Activated CD4-positive, alpha-beta T cell treated with anti-CD3 and anti-CD28 coated beads for 36 hours (primary cell): ENCODE measurements around the gene NUDT14. TPM values are rescaled to one million over a fixed set of nuclear protein-coding genes. Genes with fewer than 3 reads are reported as not detected.

Experiments
- ATAC-seq: fragments of 200-7000 bp; cut with Tn5 transposase; one replicate; pipeline ENCODE4 v1.10.0; 2021; ENCODE audit warnings: mild to moderate bottlenecking, moderate library complexity
- CTCF ChIA-PET: fragments of 350-600 bp; sonication (Branson Sonifier 250); formaldehyde crosslinking; loops from one replicate; lab custom pipeline; 2021; ENCODE audit warnings: antibody characterized with exemption; lab: Charles Lee
- POLR2A ChIA-PET: fragments of 350-600 bp; sonication (Branson Sonifier 250); formaldehyde crosslinking; loops from one replicate; lab custom pipeline; 2021; ENCODE audit warnings: antibody characterized with exemption, inconsistent platforms; lab: Charles Lee
- DNase-seq: peaks from one replicate; pipeline ENCODE4 v3.0.0-alpha.2; 2020
- H3K27ac Mint-ChIP-seq: one replicate; pipeline ENCODE4 v1.8.0; 2021; ENCODE audit warnings: mixed read lengths
- H3K27me3 Mint-ChIP-seq: one replicate; pipeline ENCODE4 v1.8.0; 2021; ENCODE audit warnings: mixed read lengths
- H3K36me3 Mint-ChIP-seq: one replicate; pipeline ENCODE4 v1.8.0; 2021; ENCODE audit warnings: low read depth, mixed read lengths
- H3K4me1 Mint-ChIP-seq: one replicate; pipeline ENCODE4 v1.8.0; 2021; ENCODE audit warnings: mixed read lengths
- H3K4me3 Mint-ChIP-seq: one replicate; pipeline ENCODE4 v1.8.0; 2021; ENCODE audit warnings: mild to moderate bottlenecking, moderate library complexity, mixed read lengths
- H3K9me3 Mint-ChIP-seq: one replicate; pipeline ENCODE4 v1.8.0; 2021; ENCODE audit warnings: low read depth, mixed read lengths
- intact Hi-C, 2 experiments: fragments of 100-400 bp; cut with DNase I in 1 of 2; cut with micrococcal nuclease in 1 of 2; formaldehyde crosslinking; loops; one replicate each; pipeline versions ENCODE4 v1.14.2 to v1.15.1; 2022 to 2024; cut with DNase I, micrococcal nuclease
- total RNA-seq, 2 experiments: library from RNA; stranded (reverse); gene quantifications; one replicate each; pipeline ENCODE4 v1.2.3, GENCODE V29; 2021

Gene NUDT14
- total RNA-seq, 2 experiments from 2014 or later: 12.3 to 13.5 TPM

- intact Hi-C loops: no loop called here
- Mint-ChIP-seq H3K27ac (no peak overlapping the region), H3K36me3 (peaks cover 6% of the 10 kb centered on the region), H3K4me1 (no peaks in the 10 kb centered on the region), H3K4me3 (no peak overlapping the region), H3K9me3 (no peaks in the 10 kb centered on the region), H3K27me3 (no peaks in the 10 kb centered on the region)
- no peak for DNase-seq
- POLR2A ChIA-PET: no interaction called here
- ATAC-seq: no peak
- CTCF ChIA-PET: interaction anchor here (0.6 kb wide), 1 partner anchor 582 kb away, joined by 3 read pairs; no protein-coding TSS in a partner anchor
Measured at GRCh38 chr14:105210266-105211025, 29.3 kb upstream of the NUDT14 start.

GRCh38 chr14:105209646-105210045 is 28.5 kb upstream of the NUDT14 start:
- no peak overlapping the region for H3K27ac Mint-ChIP-seq
- DNase-seq: no peak
- H3K36me3 Mint-ChIP-seq: no peaks in the 10 kb centered on the region
- CTCF ChIA-PET: no interaction called here
- no peak for ATAC-seq
- POLR2A ChIA-PET: no interaction called here
- H3K9me3 Mint-ChIP-seq: no peaks in the 10 kb centered on the region
- H3K4me3 Mint-ChIP-seq: no peak overlapping the region
- intact Hi-C loops: no loop called here
- no peaks in the 10 kb centered on the region for H3K27me3 Mint-ChIP-seq
- no peaks in the 10 kb centered on the region for H3K4me1 Mint-ChIP-seq

- CTCF ChIA-PET: no interaction called here
- no peak overlapping the region for H3K27ac Mint-ChIP-seq
- H3K9me3 Mint-ChIP-seq: no peaks in the 10 kb centered on the region
- no peaks in the 10 kb centered on the region for H3K27me3 Mint-ChIP-seq
- ATAC-seq (no peak), DNase-seq (no peak)
- no peak overlapping the region for H3K4me3 Mint-ChIP-seq
- POLR2A ChIA-PET: no interaction called here
- H3K4me1 Mint-ChIP-seq: peaks cover under 1% of the 10 kb centered on the region
- intact Hi-C loops: no loop called here
- no peaks in the 10 kb centered on the region for H3K36me3 Mint-ChIP-seq
Measured at GRCh38 chr14:105209091-105209490, 28.0 kb upstream of the NUDT14 start.

DNA sequence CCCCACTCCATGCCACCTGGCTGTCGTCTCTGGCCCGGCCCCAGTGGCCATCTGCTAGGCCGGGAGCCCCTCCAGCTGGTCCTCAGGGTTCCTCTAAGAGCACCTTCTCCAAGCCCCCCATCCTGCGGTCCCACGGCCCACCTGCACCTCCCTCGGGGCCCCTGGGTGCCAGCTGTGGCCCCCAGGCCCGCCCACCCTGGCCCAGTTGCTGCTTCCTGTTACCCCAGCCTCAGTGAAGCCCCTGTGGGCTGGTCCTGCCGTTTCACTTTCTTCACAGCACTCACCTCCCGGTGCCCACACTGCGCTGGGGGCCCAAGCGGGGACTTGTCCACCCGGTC is 27.6 kb upstream of the NUDT14 start:
- CTCF ChIA-PET: interaction anchor here (0.6 kb wide), 1 partner anchor 38 kb away, joined by 3 read pairs; no protein-coding TSS in a partner anchor
- Mint-ChIP-seq H3K4me3 (no peak overlapping the region), H3K4me1 (peaks cover 1% of the 10 kb centered on the region), H3K27me3 (no peaks in the 10 kb centered on the region), H3K36me3 (no peaks in the 10 kb centered on the region), H3K9me3 (no peaks in the 10 kb centered on the region), H3K27ac (no peak overlapping the region)
- no peak for DNase-seq
- ATAC-seq: no peak
- intact Hi-C loops: no loop called here
- POLR2A ChIA-PET: no interaction called here

DNA sequence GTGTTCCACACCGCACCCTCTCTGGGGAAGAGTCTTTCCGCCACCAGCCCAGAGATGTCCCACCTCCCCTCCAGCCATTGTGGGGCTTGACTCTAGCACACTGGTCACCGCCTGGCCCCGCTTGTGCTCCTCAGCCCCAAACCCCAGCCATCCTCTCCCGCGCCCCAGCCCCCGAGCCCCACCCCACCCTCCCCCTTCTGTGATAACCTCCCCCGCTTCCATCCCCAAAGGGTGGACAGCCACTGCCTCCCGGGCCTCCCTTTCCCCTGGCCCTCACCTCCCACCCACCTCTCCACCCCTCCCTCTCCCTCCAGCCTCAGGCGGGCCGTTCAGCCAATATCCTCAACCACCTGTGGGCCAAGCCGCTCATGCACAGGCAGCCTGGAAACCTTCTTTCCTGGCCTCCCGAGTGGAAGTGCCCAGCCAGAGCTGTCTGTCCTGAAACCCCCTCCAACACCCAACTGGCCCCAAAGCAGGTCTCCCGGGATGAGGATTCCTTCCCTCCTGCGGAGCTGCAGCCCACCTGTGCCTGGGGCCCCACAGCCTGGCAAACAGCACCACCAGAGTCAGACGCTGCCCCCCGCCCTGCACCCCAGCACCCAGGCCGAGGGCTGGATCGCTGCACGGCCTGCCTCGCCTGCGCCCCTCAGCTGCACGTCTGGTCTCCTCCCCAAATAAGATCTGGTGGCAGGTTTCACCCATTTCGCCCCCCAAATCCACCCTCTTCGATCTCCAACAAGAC is 27.1 kb upstream of the NUDT14 start:
- ATAC-seq: no peak
- peaks cover 1% of the 10 kb centered on the region for H3K4me1 Mint-ChIP-seq
- no peak overlapping the region for H3K27ac Mint-ChIP-seq
- H3K9me3 Mint-ChIP-seq: no peaks in the 10 kb centered on the region
- POLR2A ChIA-PET: no interaction called here
- H3K4me3 Mint-ChIP-seq: no peak overlapping the region
- no peak for DNase-seq
- no peaks in the 10 kb centered on the region for H3K36me3 Mint-ChIP-seq
- CTCF ChIA-PET: interaction anchor here (0.6 kb wide), 2 partner anchors 39 to 131 kb away, joined by 3 read pairs; no protein-coding TSS in a partner anchor
- H3K27me3 Mint-ChIP-seq: no peaks in the 10 kb centered on the region
- intact Hi-C loops: no loop called here

DNA sequence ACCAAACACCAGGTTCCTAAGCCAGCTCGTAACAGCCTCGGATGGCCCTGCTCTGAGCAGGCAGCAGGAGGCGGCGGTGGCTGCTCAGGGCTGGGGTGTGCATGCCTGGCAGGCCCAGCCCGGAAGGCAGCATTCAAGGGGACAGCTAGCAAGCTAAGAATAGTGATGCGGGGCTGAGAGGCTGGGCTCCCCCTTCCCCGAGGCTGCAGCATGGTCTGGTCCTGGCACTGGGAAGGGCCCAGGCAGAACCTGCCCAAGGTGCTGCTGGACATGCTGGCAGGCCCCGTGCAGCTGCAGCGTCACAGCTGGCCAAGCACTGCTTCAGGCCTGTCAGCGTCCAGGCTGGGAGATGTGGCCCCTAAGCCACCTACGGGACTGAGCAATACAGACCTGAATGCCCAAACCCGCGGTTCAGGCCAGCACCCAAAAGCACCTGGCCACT is 26.4 kb upstream of the NUDT14 start:
- POLR2A ChIA-PET: interaction anchor here (0.5 kb wide), 1 partner anchor 225 kb away, joined by 3 read pairs; no protein-coding TSS in a partner anchor
- no peaks in the 10 kb centered on the region for H3K9me3 Mint-ChIP-seq
- DNase-seq: peak; percentile 35
- ATAC-seq: no peak
- CTCF ChIA-PET: interaction anchor here (0.6 kb wide), 1 partner anchor 131 kb away, joined by 3 read pairs; no protein-coding TSS in a partner anchor
- no peak overlapping the region for H3K27ac Mint-ChIP-seq
- H3K36me3 Mint-ChIP-seq: no peaks in the 10 kb centered on the region
- H3K4me3 Mint-ChIP-seq: no peak overlapping the region
- intact Hi-C loops: no loop called here
- H3K27me3 Mint-ChIP-seq: no peaks in the 10 kb centered on the region
- peaks cover 1% of the 10 kb centered on the region for H3K4me1 Mint-ChIP-seq

GRCh38 chr14:105206873-105207272 is 25.8 kb upstream of the NUDT14 start:
- Mint-ChIP-seq H3K36me3 (no peaks in the 10 kb centered on the region), H3K9me3 (no peaks in the 10 kb centered on the region), H3K4me3 (no peak overlapping the region), H3K4me1 (peaks cover 4% of the 10 kb centered on the region), H3K27me3 (no peaks in the 10 kb centered on the region), H3K27ac (no peak overlapping the region)
- CTCF ChIA-PET: no interaction called here
- POLR2A ChIA-PET: interaction anchor here (0.5 kb wide), 1 partner anchor 225 kb away, joined by 3 read pairs; no protein-coding TSS in a partner anchor
- intact Hi-C loops: no loop called here
- DNase-seq: no peak
- no peak for ATAC-seq

DNA sequence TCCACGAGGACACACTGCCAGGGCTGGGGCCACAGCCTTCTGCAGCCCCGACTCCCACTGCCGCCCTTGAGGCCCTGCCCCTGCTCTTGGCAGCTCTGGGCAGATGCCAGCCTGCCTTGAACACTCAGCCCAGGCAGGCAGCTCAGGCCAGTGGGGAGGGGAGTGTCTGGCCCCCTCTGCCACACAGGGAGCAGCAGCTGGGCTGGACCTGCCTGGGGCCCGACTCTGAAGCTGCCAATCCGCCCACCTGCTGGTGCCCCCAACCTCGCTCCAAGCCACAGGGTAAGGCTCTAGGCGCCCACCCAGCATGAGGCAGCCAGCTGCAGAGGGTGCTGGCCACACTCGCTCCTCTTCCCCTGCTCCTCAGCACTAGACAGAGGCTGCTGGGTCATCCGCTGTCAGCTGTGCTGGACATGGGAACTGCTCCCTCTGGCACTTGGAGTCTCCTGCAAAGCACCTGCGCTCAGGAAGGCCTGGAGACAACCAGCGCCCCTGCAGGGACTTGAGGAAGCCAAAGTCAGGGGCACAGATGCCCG is 24.6 kb upstream of the NUDT14 start:
- POLR2A ChIA-PET: no interaction called here
- intact Hi-C loops: no loop called here
- CTCF ChIA-PET: no interaction called here
- Mint-ChIP-seq H3K27ac (no peak overlapping the region), H3K27me3 (peaks cover 2% of the 10 kb centered on the region), H3K4me3 (no peak overlapping the region), H3K4me1 (peaks cover 7% of the 10 kb centered on the region), H3K36me3 (no peaks in the 10 kb centered on the region), H3K9me3 (no peaks in the 10 kb centered on the region)
- DNase-seq (no peak), ATAC-seq (no peak)

GRCh38 chr14:105204931-105205672 is 24.0 kb upstream of the NUDT14 start:
- intact Hi-C loops: loop anchor here in 1 of 2 experiments (5.0 kb wide), 1 partner anchor 113 kb away; no protein-coding TSS in a partner anchor
- CTCF ChIA-PET: no interaction called here
- no peaks in the 10 kb centered on the region for H3K9me3 Mint-ChIP-seq
- no peaks in the 10 kb centered on the region for H3K36me3 Mint-ChIP-seq
- H3K4me3 Mint-ChIP-seq: no peak overlapping the region
- H3K27me3 Mint-ChIP-seq: peaks cover 3% of the 10 kb centered on the region
- peaks cover 7% of the 10 kb centered on the region for H3K4me1 Mint-ChIP-seq
- H3K27ac Mint-ChIP-seq: no peak overlapping the region
- DNase-seq (peak; percentile 17), ATAC-seq (no peak)
- POLR2A ChIA-PET: no interaction called here

DNA sequence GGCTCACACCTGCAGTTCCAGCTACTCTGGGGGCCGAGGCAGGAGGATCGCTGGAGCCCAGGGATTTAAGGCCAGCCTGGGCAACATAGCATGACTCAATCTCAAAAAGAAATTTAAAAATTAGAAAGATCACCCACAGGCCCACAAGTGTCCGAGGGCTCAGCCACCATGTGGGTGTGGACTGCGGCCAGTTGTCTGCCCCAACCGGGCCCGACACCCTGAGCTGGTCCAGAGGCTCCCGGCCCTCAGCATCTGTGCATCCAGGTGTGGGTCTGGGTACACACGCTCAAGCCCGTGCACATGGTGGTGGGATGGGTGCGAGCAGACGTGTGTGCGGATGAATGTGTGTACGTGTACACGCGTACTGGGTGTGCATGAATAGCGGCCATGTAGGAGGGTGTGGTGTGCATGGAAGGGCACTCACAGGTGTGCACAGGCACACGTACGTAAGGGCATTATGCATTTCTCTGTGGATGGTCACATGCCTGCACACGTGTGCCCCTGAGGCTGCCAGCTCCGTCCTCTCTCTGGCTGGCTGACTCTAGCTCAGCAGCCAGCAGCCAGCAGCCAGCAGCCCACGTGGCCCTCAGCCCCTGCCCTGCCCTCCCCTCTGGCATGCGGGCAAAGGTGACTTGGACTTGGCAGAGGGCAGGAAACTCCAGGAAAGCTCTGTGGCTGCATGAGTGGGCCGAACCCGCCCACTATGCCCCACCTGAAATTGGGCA is 23.3 kb upstream of the NUDT14 start:
- Mint-ChIP-seq H3K27ac (no peak overlapping the region), H3K36me3 (no peaks in the 10 kb centered on the region), H3K9me3 (no peaks in the 10 kb centered on the region), H3K4me3 (no peak overlapping the region), H3K4me1 (peaks cover 7% of the 10 kb centered on the region), H3K27me3 (peaks cover 6% of the 10 kb centered on the region)
- ChIA-PET POLR2A (no interaction called here), CTCF (no interaction called here)
- DNase-seq: no peak
- intact Hi-C loops: loop anchor here in 1 of 2 experiments (5.0 kb wide), 1 partner anchor 112 kb away; no protein-coding TSS in a partner anchor
- no peak for ATAC-seq
